Right lung (tissue), 5 donors: ENCODE data around the gene NELFB. TPM values are rescaled to one million over a fixed set of nuclear protein-coding genes. Genes with fewer than 3 reads are reported as not detected.

Experiments used
- DNase-seq, 2 donors: peaks; one replicate each; pipeline ENCODE4 v3.0.0-alpha.2; 2013
- polyA plus RNA-seq, 5 donors: library from polyadenylated mRNA; unstranded; fragments of 120-200 nt; gene quantifications; one replicate each; pipeline versions ENCODE4 v1.2.1 to v1.2.3, GENCODE V29; 2013; ENCODE audit warnings: inconsistent platforms in 1 of 5, low replicate concordance in 1 of 5; ENCODE audit not compliant: insufficient read length in 5 of 5, insufficient read depth in 1 of 5

Gene NELFB
- polyA plus RNA-seq, 5 donors: 43.3 to 73.2 (median 55.3) TPM

GRCh38 chr9:137278721-137279711 lies 23.9 kb downstream of the NELFB start:
- DNase-seq: no peak

- DNase-seq: no peak
These were observed 24.8 kb downstream of the NELFB start for GRCh38 chr9:137279741-137280473.

- no peak for DNase-seq
These were observed 25.6 kb downstream of the NELFB start for GRCh38 chr9:137280474-137281344.

GRCh38 chr9:137281345-137282116 lies 26.4 kb downstream of the NELFB start:
- no peak for DNase-seq

- DNase-seq: no peak
These were observed 31.9 kb downstream of the NELFB start for GRCh38 chr9:137286975-137287383.

- no peak for DNase-seq
These were observed 38.0 kb downstream of the NELFB start for GRCh38 chr9:137293094-137293481.

- DNase-seq: no peak
These were observed 38.5 kb downstream of the NELFB start for GRCh38 chr9:137293482-137294090.

GRCh38 chr9:137294091-137294680 lies 39.1 kb downstream of the NELFB start:
- no peak for DNase-seq

- DNase-seq: no peak
These were observed 39.6 kb downstream of the NELFB start for GRCh38 chr9:137294681-137295237.

- DNase-seq: no peak
These were observed 40.2 kb downstream of the NELFB start for GRCh38 chr9:137295238-137295811.

GRCh38 chr9:137295849-137296669 lies 40.9 kb downstream of the NELFB start:
- no peak for DNase-seq

- DNase-seq: no peak
These were observed 41.8 kb downstream of the NELFB start for GRCh38 chr9:137296670-137297664.

GRCh38 chr9:137297966-137298365 lies 42.8 kb downstream of the NELFB start:
- no peak for DNase-seq

GRCh38 chr9:137298401-137299202 lies 43.5 kb downstream of the NELFB start:
- no peak for DNase-seq

GRCh38 chr9:137299203-137299565 lies 44.1 kb downstream of the NELFB start:
- DNase-seq: no peak

GRCh38 chr9:137299938-137300337 lies 44.8 kb downstream of the NELFB start:
- no peak for DNase-seq
